Left ventricle myocardium inferior (tissue), 1 donor: ENCODE results near the gene PLA2G4F. TPM values are rescaled to one million over a fixed set of nuclear protein-coding genes. Genes with fewer than 3 reads are reported as not detected.

ENCODE experiments used
- DNase-seq: peaks from one replicate; pipeline ENCODE4 v3.0.0-alpha.2; 2020
- H3K27ac ChIP-seq: fragments of 200-600 bp; replicated peaks from 2 replicates; pipeline ENCODE4 v1.8.0; 2021
- H3K27me3 ChIP-seq: fragments of 200-600 bp; 2 replicates; pipeline ENCODE4 v1.8.0; 2021; ENCODE audit warnings: low read depth
- H3K36me3 ChIP-seq: fragments of 200-600 bp; 2 replicates; pipeline ENCODE4 v1.8.0; 2021
- H3K4me1 ChIP-seq: fragments of 200-600 bp; 2 replicates; pipeline ENCODE4 v1.8.0; 2021
- H3K4me3 ChIP-seq: fragments of 200-600 bp; 2 replicates; pipeline ENCODE4 v1.8.0; 2021; ENCODE audit warnings: mild to moderate bottlenecking, moderate library complexity
- H3K9me3 ChIP-seq: fragments of 200-600 bp; replicated peaks from 2 replicates; pipeline ENCODE4 v1.8.0; 2021
- intact Hi-C: fragments of 100-400 bp; cut with micrococcal nuclease; formaldehyde crosslinking; loops from one replicate; pipeline ENCODE4 v1.11.0; 2022
- total RNA-seq: library from RNA; stranded (reverse); fragmentation: NEBNext Ultra II Directional; extraction: Animal tissue kit (Norgen Biotek cat#: 25700); gene quantifications from one replicate; pipeline ENCODE4 v1.2.1, GENCODE V29; 2021
- TF ChIP-seq, protein P1 (sequence below): fragments of 200-600 bp; IDR thresholded peaks from 2 replicates; pipeline ENCODE4 v1.8.0; 2021; ENCODE audit warnings: antibody characterized with exemption, mild to moderate bottlenecking, borderline replicate concordance
- donor health status: DM: no; HTN: yes; CAD: no; lungs with severe emphysema.

PLA2G4F gene
- total RNA-seq, 1 donor from 2014 or later, result 2.1 TPM

DNA sequence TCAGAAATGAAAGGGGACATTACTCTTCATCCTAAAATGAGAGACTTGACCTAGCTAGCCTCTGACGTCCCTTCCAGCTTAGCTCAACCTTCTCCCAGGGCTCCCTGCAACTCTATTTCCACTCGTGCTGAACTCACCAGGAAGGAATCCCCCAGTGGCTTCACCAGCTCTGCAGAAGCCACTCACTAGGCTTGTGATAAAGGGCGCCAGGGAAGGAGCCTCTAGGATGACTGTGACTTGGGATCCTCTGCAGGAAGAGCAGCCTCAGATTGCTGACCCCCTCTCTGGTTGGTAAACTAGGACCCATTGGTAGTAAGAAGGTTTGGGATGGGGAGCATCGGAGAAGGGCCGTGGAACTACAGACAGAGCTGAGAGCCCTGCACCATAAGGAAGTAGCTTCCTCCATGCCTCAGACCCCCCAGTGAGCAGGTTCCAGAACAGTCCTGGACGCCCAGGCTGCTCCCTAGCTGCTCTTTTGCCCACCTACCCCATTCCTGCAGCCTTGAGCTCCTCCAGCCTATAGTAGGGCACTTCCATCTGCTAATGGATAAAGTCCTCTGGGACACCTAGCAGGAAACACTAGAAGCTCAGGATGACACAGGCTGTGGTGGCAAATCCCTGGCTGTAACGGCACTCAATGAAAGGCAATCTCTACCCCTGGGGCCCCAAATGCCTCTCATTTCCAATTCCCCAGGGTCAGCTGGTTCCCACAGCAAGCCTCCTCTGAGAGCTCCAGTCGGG lies 26.0 kb downstream of the PLA2G4F start:
- no peak for DNase-seq
- no peak overlapping the region for H3K27ac ChIP-seq
- no peaks in the 10 kb centered on the region for H3K9me3 ChIP-seq
- H3K27me3 ChIP-seq, result peaks cover 25% of the 10 kb centered on the region
- intact Hi-C loops, result loop anchor here (10.0 kb wide), 1 partner anchor 56 kb away; no protein-coding TSS in a partner anchor
- H3K4me3 ChIP-seq, result no peak overlapping the region
- no peaks in the 10 kb centered on the region for H3K4me1 ChIP-seq
- H3K36me3 ChIP-seq, result no peaks in the 10 kb centered on the region
- TF ChIP-seq, protein P1, sequence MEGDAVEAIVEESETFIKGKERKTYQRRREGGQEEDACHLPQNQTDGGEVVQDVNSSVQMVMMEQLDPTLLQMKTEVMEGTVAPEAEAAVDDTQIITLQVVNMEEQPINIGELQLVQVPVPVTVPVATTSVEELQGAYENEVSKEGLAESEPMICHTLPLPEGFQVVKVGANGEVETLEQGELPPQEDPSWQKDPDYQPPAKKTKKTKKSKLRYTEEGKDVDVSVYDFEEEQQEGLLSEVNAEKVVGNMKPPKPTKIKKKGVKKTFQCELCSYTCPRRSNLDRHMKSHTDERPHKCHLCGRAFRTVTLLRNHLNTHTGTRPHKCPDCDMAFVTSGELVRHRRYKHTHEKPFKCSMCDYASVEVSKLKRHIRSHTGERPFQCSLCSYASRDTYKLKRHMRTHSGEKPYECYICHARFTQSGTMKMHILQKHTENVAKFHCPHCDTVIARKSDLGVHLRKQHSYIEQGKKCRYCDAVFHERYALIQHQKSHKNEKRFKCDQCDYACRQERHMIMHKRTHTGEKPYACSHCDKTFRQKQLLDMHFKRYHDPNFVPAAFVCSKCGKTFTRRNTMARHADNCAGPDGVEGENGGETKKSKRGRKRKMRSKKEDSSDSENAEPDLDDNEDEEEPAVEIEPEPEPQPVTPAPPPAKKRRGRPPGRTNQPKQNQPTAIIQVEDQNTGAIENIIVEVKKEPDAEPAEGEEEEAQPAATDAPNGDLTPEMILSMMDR, result no peak

DNA sequence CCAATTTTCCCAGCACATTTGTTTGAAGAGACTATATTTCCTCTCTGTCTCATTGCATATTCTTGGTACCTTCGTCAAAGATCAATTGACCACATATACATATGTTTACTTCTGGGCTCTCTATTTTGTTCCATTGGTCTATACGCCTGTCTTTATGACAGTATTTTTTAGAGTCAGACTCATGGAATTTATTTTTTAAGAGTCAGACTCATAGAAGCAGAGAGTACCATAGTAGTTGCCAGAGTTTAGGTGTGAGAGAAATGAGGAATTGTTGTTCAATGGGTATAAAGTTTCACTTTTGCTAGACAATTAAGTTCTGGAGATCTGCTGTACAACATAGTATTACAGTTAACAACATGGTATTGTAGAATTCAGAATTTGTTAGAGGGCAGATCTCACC lies 27.1 kb downstream of the PLA2G4F start:
- Histone ChIP-seq H3K4me1 (no peaks in the 10 kb centered on the region), H3K4me3 (no peak overlapping the region), H3K27ac (no peak overlapping the region), H3K36me3 (no peaks in the 10 kb centered on the region), H3K27me3 (peaks cover 25% of the 10 kb centered on the region), H3K9me3 (no peaks in the 10 kb centered on the region)
- TF ChIP-seq, protein P1, result no peak
- intact Hi-C loops, result no loop called here
- DNase-seq, result no peak

DNA sequence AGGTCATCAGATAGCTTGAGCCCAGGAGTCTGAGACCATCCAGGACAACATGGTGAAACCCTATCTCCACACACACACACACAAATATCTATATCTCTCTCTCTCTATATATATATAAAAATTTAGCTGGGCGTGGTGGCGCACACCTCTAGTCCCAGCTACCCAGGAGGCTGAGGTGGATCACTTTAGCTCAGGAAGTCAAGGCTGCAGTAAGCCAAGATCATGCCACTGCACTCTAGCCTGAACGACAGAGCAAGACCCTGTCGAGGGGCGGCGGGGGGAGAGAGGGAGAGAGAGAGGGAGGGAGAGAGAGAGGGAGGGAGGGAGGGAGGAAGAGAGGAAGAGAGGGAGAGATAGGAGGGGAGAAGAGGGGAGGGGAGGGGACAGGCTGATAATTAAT lies 28.0 kb downstream of the PLA2G4F start:
- Histone ChIP-seq H3K4me3 (no peak overlapping the region), H3K36me3 (no peaks in the 10 kb centered on the region), H3K27me3 (peaks cover 25% of the 10 kb centered on the region), H3K27ac (no peak overlapping the region), H3K9me3 (no peaks in the 10 kb centered on the region), H3K4me1 (no peaks in the 10 kb centered on the region)
- no peak for DNase-seq
- intact Hi-C loops, result no loop called here
- TF ChIP-seq, protein P1, result no peak

DNA sequence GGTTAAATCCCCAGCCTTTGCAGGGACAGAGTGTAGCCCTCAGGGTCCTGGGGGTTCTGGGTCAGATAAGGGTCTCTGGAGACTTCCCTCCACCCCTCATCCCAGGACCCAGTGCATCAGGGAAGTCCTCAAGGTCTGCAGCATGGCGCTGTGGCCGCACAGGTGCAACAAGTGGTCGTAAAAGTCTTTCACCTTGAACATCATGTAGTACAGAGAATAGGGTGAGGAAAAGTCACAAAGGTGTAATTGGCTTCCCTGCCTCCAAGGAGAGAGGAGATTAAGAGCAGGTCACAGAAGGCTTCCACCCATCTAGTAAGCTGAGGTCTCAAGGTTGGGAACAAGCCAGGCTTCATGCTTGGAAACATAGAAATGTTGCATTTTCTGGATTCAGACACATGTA lies 32.9 kb downstream of the PLA2G4F start:
- Histone ChIP-seq H3K4me1 (peaks cover 8% of the 10 kb centered on the region), H3K36me3 (no peaks in the 10 kb centered on the region), H3K27me3 (peaks cover 13% of the 10 kb centered on the region), H3K9me3 (no peaks in the 10 kb centered on the region), H3K4me3 (no peak overlapping the region), H3K27ac (no peak overlapping the region)
- intact Hi-C loops, result no loop called here
- DNase-seq, result no peak
- TF ChIP-seq, protein P1, result no peak

DNA sequence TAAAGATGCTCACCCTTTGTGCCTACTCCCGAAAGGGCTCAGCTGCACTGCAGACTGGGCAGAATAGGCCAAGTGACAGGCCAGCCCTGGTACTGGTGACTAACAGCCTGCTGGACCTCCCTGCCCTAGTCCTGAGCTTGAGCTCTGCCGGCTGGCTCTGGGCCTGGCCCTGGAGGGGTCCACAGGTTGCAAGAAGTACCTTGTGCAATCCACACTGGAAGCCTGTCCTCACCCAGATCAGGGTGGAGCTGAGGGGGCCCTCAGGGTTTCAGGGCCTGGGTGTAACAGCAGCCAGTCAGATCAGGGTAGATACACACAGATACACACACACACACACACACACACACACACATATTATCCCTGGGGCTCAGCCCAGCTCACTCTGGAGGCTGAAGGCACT lies 34.8 kb downstream of the PLA2G4F start:
- Histone ChIP-seq H3K27me3 (no peaks in the 10 kb centered on the region), H3K9me3 (no peaks in the 10 kb centered on the region), H3K27ac (no peak overlapping the region), H3K4me1 (peaks cover 8% of the 10 kb centered on the region), H3K36me3 (no peaks in the 10 kb centered on the region), H3K4me3 (no peak overlapping the region)
- intact Hi-C loops, result no loop called here
- TF ChIP-seq, protein P1, result no peak
- DNase-seq, result no peak
